ENCODE measurements around the gene GPR89A. TPM values are rescaled to one million over a fixed set of nuclear protein-coding genes. Genes with fewer than 3 reads are reported as not detected.
"Not testable (repeated sequence)": the region's sequence is repeated elsewhere in the genome, so short reads cannot be mapped to it uniquely, and the experiment has no call there.

GPR89A gene
- polyA plus RNA-seq, 1 experiment, result 14.1 TPM

GRCh38 chr1:145622177-145622576 is 14.4 kb downstream of the GPR89A start:
- DNase-seq (ENCODE audit: low read depth); H3K27me3 ChIP-seq (ENCODE audit: control insufficient read depth, insufficient read depth, low read length); CTCF ChIA-PET; H3K4me3 ChIP-seq (ENCODE audit: low read depth, low read length); POLR2A ChIA-PET; H3K36me3 ChIP-seq (ENCODE audit: control insufficient read depth, insufficient read depth, low read length): not testable (repeated sequence)

- H3K27me3 ChIP-seq (ENCODE audit: control insufficient read depth, insufficient read depth, low read length); CTCF ChIA-PET; H3K4me3 ChIP-seq (ENCODE audit: low read depth, low read length); H3K36me3 ChIP-seq (ENCODE audit: control insufficient read depth, insufficient read depth, low read length); POLR2A ChIA-PET; DNase-seq (ENCODE audit: low read depth): not testable (repeated sequence)
Measured at GRCh38 chr1:145636237-145636636, 28.4 kb downstream of the GPR89A start.

GRCh38 chr1:145641886-145642285 is 34.1 kb downstream of the GPR89A start:
- CTCF ChIA-PET; DNase-seq (ENCODE audit: low read depth); H3K27me3 ChIP-seq (ENCODE audit: control insufficient read depth, insufficient read depth, low read length); POLR2A ChIA-PET; H3K36me3 ChIP-seq (ENCODE audit: control insufficient read depth, insufficient read depth, low read length); H3K4me3 ChIP-seq (ENCODE audit: low read depth, low read length): not testable (repeated sequence)

- H3K27me3 ChIP-seq (ENCODE audit: control insufficient read depth, insufficient read depth, low read length); CTCF ChIA-PET; H3K36me3 ChIP-seq (ENCODE audit: control insufficient read depth, insufficient read depth, low read length); POLR2A ChIA-PET; H3K4me3 ChIP-seq (ENCODE audit: low read depth, low read length); DNase-seq (ENCODE audit: low read depth): not testable (repeated sequence)
Measured at GRCh38 chr1:145643990-145644389, 36.2 kb downstream of the GPR89A start.

GRCh38 chr1:145656245-145656943 is 48.6 kb downstream of the GPR89A start:
- H3K4me3 ChIP-seq (ENCODE audit: low read depth, low read length); POLR2A ChIA-PET; H3K27me3 ChIP-seq (ENCODE audit: control insufficient read depth, insufficient read depth, low read length); DNase-seq (ENCODE audit: low read depth); H3K36me3 ChIP-seq (ENCODE audit: control insufficient read depth, insufficient read depth, low read length); CTCF ChIA-PET: not testable (repeated sequence)

GRCh38 chr1:145662502-145662901 is 54.7 kb downstream of the GPR89A start:
- DNase-seq (ENCODE audit: low read depth); H3K27me3 ChIP-seq (ENCODE audit: control insufficient read depth, insufficient read depth, low read length); H3K4me3 ChIP-seq (ENCODE audit: low read depth, low read length); CTCF ChIA-PET; H3K36me3 ChIP-seq (ENCODE audit: control insufficient read depth, insufficient read depth, low read length); POLR2A ChIA-PET: not testable (repeated sequence)

GRCh38 chr1:145665015-145665414 is 57.2 kb downstream of the GPR89A start:
- CTCF ChIA-PET; POLR2A ChIA-PET; H3K27me3 ChIP-seq (ENCODE audit: control insufficient read depth, insufficient read depth, low read length); H3K4me3 ChIP-seq (ENCODE audit: low read depth, low read length); DNase-seq (ENCODE audit: low read depth); H3K36me3 ChIP-seq (ENCODE audit: control insufficient read depth, insufficient read depth, low read length): not testable (repeated sequence)

GRCh38 chr1:145670995-145671745 is 63.4 kb downstream of the GPR89A start:
- CTCF ChIA-PET; H3K4me3 ChIP-seq (ENCODE audit: low read depth, low read length); H3K27me3 ChIP-seq (ENCODE audit: control insufficient read depth, insufficient read depth, low read length); POLR2A ChIA-PET; DNase-seq (ENCODE audit: low read depth); H3K36me3 ChIP-seq (ENCODE audit: control insufficient read depth, insufficient read depth, low read length): not testable (repeated sequence)

GRCh38 chr1:145673217-145673616 is 65.4 kb downstream of the GPR89A start:
- H3K36me3 ChIP-seq (ENCODE audit: control insufficient read depth, insufficient read depth, low read length); H3K4me3 ChIP-seq (ENCODE audit: low read depth, low read length); H3K27me3 ChIP-seq (ENCODE audit: control insufficient read depth, insufficient read depth, low read length); CTCF ChIA-PET; DNase-seq (ENCODE audit: low read depth); POLR2A ChIA-PET: not testable (repeated sequence)

GRCh38 chr1:145684858-145685257 is 77.1 kb downstream of the GPR89A start:
- H3K27me3 ChIP-seq (ENCODE audit: control insufficient read depth, insufficient read depth, low read length); CTCF ChIA-PET; H3K36me3 ChIP-seq (ENCODE audit: control insufficient read depth, insufficient read depth, low read length); POLR2A ChIA-PET; DNase-seq (ENCODE audit: low read depth); H3K4me3 ChIP-seq (ENCODE audit: low read depth, low read length): not testable (repeated sequence)

- CTCF ChIA-PET; POLR2A ChIA-PET; H3K27me3 ChIP-seq (ENCODE audit: control insufficient read depth, insufficient read depth, low read length); H3K36me3 ChIP-seq (ENCODE audit: control insufficient read depth, insufficient read depth, low read length); H3K4me3 ChIP-seq (ENCODE audit: low read depth, low read length); DNase-seq (ENCODE audit: low read depth): not testable (repeated sequence)
Measured at GRCh38 chr1:145686078-145686477, 78.3 kb downstream of the GPR89A start.

Data from BJ (cell line).